Stimulated activated CD8-positive, alpha-beta memory T cell treated with anti-CD3 and anti-CD28 coated beads, Interleukin-4, amount 100 ng/mL, for 1 hour (primary cell): ENCODE measurements around the gene CFAP97.
"Not testable (repeated sequence)": the region's sequence is repeated elsewhere in the genome, so short reads cannot be mapped to it uniquely, and the experiment has no call there.

ENCODE experiments used
- DNase-seq, 2 donors: peaks; one replicate each; pipeline ENCODE4 v3.0.0-alpha.2; 2020; ENCODE audit warnings: low read depth in 2 of 2, low spot score in 1 of 2

CFAP97 gene

GRCh38 chr4:185222598-185222997 lies 18.8 kb upstream of the CFAP97 start:
- no peak for DNase-seq

GRCh38 chr4:185221912-185222311 lies 18.1 kb upstream of the CFAP97 start:
- no peak for DNase-seq

DNA sequence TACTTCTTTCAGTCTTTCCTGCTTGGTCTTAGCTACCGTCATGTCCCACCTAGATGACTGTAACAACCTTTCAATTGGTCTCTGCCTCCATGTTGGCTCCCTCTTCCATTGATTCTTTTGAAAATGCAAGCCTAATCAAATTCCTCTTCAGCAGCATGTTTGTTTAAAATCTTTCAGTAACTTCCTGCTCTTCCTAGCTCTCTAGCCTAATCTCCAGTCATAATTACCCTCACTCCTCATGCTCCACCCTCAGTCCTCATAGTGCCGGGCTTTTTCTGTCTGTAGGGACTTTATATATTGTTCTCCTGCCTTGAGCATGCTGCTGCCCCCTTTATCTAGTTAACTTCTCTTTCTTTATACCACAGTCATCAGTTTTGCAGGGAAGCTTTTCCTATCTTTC lies 17.7 kb upstream of the CFAP97 start:
- DNase-seq = no peak

GRCh38 chr4:185219551-185220344 lies 15.9 kb upstream of the CFAP97 start:
- DNase-seq = no peak

GRCh38 chr4:185218312-185218711 lies 14.5 kb upstream of the CFAP97 start:
- DNase-seq = no peak

DNA sequence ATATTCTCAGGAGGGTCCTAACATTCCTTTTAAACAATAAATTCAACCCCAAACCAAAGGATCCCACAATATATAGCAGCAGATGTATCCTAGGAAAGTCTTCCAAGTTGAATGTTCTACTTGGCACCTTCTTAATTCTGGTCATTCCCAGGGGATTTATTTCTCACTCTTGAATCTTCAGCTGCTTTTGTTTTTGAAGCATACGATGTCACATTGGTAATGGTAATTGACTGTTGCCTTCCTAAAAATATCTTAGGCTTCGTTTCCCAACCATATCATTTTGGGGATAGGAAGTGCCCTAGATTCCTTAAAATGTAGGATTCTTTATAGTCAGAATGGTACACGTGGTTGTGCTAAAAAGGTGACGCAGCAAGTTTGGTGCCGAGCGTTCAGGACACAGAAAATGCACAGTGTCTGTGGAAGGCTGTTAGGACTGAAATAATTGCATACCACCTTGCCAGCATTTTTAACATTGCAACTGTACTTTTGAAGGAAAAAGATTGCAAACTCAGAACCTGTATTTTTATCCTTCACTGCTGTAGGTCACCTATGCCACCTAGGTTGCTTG lies 13.7 kb upstream of the CFAP97 start:
- no peak for DNase-seq

DNA sequence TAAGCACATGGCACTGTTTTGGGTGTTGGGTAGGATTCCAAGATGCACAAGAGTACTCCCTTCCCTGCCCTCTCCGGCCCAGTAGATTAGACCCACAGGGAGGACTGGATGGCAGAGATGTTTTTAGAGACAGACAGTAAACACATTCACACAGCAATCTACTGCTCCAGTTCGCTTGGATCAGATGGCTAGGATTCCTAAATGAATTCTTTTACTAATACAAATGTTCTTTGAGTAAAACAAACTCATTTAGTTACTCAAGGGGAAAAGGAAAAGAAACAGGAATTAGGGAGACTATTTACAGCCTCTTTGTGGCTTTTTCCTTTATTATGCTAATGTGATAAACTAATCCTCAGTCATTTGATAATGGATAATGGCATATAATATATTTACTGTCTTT lies 11.5 kb upstream of the CFAP97 start:
- no peak for DNase-seq

- DNase-seq = no peak
Observed at GRCh38 chr4:185213877-185214276, 10.1 kb upstream of the CFAP97 start.

- DNase-seq = no peak
Observed at GRCh38 chr4:185212581-185212980, 8.8 kb upstream of the CFAP97 start.

GRCh38 chr4:185211641-185212040 lies 7.8 kb upstream of the CFAP97 start:
- DNase-seq = no peak

GRCh38 chr4:185211035-185211434 lies 7.2 kb upstream of the CFAP97 start:
- no peak for DNase-seq

DNA sequence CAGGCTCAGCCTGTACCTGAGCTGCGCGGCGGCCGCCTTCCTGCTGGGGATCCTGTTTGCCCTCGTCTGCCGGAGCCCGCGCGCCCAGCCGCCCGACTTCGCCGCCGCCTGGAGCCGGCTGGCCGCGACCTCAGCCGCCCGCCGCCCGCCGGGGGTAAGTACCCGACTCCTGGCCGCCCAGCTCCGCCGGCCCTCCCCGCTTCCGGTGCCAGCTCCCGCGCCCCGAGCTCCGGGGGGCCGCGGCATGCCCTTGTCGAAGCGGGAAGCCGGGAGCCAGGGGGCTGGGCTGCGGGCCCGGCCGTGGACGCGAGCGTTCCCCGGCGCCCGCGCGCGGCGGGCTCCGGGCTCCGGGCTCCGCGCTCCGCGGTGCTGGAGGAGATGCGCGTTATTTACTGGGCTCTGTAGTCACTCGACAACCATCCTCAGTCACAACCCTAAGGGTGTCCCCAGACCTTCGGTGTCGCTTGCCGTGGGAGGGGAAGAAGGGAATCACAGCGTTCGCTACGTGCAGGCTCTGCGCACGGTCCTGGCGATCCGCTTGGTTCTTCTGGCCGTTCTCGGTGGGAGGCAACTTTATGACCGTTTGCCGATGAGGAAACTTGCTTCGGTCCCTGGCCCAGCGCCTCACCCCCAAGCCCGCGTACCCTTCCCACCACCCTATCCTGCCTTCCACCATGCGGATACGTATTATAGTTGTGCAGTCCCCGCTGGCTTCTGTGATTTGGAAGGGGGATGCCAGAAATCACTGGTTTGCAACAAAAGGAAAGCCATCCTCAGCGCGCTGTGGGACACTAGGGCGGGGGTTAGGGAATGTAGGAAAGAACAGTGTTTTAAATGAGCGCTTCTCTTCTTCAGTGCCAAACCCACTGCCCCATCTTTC lies 6.5 kb upstream of the CFAP97 start:
- DNase-seq = no peak

DNA sequence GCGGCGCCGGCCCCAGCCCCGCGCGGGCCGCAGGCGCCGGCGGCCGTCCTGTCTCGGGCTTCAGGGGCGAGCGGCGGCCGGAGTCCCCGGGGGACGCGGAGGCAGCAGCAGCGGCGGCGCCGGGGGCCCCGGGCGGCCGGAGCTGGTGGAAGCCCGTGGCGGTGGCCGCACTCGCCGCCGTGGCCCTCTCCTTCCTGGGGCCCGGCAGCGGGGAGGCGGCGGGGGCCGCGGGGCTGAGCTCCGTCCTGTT lies 6.0 kb upstream of the CFAP97 start:
- not testable (repeated sequence) for DNase-seq

DNA sequence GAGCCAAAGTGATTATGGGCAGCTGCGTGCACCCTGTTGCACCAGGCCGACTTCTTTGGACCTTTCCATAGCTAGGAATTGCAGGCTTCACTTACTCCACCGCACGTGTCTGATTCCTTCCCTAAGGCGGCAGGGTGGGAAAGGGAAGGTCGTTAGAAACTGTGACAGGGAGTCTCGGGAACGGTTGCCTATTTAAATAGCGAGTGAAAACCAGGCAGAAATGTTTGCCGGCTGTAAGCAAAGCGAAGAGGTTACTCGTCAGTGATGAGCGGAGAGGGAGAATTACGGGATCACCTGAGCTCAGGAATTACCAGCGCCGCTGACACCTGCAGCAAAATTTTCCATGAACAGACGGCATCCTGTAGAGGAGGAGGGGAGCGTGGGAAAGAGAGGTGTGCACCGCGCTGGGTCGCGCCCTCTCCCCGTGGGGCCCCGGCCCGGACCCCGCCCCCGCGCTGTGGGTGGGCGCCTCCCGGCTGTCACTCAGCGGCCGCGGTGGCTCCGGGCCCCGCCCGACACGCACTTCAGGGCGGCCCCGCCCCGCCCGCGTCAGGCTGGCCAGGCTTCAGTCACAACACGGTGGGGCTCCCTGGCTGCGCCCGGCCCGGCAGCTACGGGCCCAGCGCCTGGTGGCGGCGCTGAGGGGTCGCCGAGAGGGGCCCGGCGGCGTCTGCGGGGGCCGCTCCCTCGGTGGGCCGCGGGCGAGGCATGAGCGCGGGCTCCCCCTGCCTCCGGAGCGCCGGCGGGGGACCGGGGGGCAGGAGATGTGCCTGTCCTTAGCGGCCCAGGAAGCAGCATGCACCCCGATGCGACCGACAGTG lies 5.4 kb upstream of the CFAP97 start, which contains the start of gene SNX25:
TSS of gene SNX25 (plus strand) at position 568 of the 821 bp plus-strand sequence. CDS start at position 797, 229 bp downstream.
- peak; percentile 61 to 72 for DNase-seq

GRCh38 chr4:185207466-185207865 lies 3.7 kb upstream of the CFAP97 start:
- no peak for DNase-seq

DNA sequence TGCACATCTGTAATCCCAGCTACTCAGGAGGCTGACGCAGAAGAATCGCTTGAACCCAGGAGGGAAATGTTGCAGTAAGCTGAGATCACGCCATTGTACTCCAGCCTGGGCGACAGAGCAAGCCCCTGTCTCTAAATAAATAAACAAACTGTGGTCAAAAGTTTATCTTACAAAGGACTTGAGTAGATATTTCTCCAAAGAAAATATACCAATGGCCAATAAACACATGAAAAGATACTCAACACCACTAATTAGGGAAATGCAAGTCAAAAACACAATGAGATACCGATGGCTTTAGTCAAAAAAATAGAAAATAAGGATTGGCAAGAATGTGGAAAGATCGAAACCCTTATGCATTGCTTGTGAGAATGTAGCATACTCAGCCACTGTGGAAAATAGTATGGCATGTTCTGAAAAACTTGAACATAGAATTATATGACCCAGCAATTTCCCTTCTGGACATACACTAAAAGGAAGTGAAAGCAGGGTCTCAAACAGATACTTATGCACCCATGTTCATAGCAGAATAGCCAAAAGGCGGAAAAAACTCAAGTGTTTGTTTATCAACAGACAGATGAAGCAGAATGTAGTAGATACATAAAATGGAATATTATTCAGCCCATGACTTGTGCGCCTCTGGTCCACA lies 2.0 kb upstream of the CFAP97 start:
- DNase-seq = no peak

- not testable (repeated sequence) for DNase-seq
Observed at GRCh38 chr4:185205073-185205472, 1.3 kb upstream of the CFAP97 start.

- no peak for DNase-seq
Observed at GRCh38 chr4:185204238-185204910, 574 bp upstream of the CFAP97 start.

DNA sequence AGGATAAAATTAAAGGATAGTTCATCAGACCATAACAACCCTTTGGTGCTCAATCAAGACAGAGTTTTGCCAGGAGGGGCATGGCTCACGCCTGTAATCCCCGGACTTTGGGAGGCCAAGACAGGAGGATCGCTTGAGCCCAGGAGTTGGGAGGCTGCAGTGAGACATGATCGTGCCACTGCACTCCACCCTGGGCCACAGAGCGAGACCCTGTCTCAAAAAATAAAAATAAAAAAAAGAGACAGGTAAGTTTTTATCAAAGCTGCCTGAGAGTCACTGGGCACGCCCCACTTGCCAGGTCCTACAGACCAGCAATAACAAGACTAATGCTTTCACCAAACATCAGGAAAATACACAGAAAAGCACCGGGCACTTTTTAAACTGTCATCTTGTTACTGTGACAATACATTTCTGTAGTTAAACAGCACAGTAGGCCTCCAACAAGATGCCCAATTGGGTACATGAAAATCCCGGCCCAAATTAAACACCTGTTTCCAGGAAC lies 765 bp downstream of the CFAP97 start:
- DNase-seq = no peak
